HG02623 (cell line): Measurements from ENCODE around the gene FAM47E.
"Not testable (repeated sequence)": the region's sequence is repeated elsewhere in the genome, so short reads cannot be mapped to it uniquely, and the experiment has no call there.

Experiments
- ATAC-seq: cut with Tn5 transposase; IDR thresholded peaks from one replicate; pipeline ENCODE4 v1.9.1; 2021; ENCODE audit warnings: moderate library complexity; ENCODE audit not compliant: unreplicated experiment

FAM47E gene

DNA sequence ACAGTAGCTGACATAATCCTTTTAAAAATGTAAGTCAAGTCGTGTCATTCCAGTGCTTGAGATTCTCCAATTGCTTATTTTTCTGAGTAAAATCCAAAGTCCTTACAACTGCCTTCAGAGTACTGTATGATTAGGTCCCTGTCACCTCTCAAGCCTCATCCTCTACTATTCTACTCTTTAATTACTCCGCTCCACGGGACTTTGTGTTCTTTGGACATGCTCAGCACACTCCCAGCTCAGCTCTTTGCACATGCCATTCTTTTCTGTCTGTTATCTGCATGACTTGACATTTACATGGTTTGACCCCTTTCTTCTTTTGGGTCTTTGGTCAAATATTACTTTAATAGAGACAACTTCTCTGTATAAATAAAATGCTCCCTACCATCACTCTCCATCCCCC, 15.1 kb downstream of the FAM47E start:
- no peak for ATAC-seq

DNA sequence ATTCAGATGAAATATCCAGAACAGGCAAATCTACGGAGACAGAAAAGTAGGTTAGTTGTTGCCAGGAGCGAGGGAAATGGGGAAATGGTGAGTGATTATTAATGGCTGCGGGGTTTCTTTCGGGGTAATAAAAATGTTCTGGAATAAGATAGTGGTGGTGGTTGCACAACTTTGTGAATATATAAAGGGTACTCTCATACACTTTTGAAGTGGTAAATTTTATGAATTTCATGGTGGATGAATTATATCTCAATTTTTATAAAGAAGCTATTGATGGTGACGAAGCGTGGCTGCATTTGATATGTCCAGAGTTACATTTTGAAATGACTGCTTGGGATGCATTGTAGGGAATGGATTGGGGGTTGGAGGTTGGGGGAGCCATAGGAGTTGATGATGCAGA, 16.3 kb downstream of the FAM47E start:
- no peak for ATAC-seq

DNA sequence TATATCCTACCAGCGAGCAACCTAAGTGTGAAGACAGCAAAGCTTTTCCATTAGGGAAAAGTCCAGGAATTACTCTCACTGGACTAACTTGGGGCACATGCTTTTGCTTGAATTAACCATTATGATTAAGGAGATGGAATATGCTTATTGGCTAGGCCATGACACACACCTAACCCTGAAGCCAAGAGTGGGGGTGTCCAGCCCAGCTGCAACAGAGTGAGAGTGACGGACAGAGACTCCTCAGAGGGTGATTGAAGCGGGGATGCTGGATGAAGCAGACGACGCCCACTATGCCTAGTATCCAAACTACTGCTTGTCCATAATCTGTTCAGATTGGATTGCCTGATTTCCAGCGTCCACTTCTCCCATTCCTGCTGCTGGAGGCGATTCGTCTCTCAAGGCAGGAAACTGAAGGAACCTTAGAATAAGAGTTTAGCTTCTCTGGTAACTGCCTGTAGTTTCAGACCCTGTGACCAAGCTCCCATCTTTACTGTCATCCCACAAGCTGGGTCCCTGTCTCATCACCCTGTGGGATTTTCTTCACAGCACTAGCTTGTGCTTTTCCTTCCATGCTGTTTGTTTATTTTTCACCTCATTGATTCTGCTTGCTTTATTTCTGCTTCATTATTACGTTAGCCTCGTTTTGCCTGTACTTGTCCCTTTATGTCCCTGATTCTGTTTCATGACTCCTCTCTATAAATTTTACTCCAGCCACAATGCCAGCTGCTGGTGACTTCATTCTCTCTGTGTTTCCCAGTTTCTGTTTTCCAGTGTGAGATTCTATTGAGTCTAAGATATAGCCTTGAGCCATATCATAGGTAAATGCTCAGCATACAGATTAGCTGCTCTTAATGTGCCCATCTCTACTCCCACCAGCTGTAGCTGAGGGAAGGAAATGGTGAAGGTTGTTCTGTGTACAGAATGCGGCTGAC, 19.0 kb downstream of the FAM47E start:
- ATAC-seq = no peak

DNA sequence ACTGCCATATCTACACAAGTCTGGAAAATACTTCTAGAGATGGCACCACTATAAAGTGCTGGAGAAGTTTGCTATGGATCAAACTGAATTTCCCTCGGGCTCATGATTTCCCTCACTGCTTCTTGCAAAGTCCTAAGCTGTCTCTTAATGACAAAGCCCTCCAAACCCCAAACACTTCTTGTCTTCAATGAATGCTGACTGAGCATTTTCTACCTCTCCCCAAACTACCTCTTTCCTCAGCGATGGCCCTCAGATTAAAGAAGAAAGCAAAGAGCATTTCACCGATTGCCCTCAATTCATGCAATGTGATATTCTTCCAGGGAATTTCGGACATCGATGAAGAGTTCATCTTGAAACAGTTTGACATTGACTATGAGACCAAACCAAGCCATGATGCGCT, 19.7 kb downstream of the FAM47E start:
- ATAC-seq = no peak

DNA sequence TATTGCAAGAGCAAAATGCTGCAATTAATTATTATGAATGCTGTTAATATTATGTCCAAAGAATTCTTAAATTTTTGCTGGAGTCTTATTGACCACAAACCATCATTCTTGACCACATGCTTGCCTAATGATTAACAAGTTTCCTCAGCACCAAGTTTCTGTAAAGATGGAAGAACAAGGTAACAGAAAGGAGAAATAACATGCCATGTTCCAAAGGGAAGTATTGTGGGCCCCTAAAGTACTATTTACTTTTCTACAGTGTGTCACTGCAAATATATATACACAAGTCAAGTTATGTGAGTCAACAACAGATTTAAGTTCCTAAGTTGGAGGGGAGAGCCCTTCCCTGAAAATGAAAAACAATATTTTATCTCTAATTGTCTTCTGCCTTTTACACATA, 20.6 kb downstream of the FAM47E start:
- ATAC-seq = no peak

DNA sequence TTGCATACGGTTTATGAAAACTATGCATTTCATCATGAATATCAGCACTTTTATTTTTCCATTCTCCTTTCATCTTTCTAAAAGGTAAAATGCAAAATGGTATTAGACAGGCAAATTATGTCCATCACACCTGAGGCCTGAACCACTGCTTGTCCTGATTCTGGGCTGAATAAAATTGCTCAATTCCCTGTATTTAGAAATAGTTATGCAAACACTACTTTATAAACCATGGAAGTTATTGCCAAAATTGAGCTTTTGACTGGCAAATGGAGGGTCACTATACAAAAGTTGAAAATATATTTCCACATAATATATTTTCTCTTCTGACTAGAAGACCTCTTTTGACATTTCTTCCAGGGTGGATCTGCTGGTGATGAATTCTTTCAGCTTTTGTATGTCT, 21.1 kb downstream of the FAM47E start:
- no peak for ATAC-seq

DNA sequence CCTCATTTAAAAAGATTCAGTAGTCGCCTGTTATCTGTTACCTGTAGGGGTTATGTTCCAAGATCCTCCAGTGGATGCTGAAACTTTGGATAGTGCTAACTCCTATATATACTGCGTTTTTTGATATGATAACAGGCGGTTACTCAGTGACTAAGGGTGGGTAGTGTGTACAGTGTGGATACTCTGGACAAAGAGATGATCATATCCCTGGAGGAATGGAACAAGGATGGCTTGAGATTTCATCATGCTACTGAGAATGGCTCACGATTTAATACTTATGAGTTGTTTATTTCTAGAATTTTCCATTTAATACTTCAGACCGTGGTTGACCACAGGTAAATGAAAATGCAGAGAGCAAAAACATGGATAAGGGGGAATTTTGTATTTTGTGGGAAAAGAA, 21.5 kb downstream of the FAM47E start:
- no peak for ATAC-seq

DNA sequence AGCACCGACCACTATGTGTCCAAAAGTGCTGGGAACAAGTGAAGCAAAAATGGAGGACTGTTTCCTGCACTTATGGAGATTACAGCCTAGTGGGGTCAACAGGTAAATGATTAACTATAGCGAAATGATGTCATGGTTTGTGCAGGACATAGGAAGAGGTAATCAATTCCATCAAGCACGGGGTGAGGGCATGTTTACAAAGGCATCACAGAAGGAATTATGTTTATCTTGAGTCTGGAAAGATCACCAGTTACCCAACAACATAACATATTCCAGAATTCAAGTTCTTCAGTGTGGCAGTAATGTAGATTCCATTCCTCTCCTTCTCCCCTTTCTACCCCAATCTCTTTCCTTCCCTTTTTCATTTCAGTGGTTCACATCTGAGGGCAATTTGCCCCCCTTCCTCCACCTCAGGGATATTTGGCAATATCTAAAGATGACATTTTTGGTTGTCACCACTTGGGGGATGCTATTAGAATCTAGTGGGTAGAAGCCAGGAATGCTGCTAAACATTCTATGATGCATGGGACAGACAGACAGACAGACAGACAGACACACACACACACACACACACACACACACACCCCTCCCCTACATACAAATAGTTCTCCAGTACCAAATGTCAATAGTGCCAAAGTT, 24.1 kb downstream of the FAM47E start:
- ATAC-seq = no peak

DNA sequence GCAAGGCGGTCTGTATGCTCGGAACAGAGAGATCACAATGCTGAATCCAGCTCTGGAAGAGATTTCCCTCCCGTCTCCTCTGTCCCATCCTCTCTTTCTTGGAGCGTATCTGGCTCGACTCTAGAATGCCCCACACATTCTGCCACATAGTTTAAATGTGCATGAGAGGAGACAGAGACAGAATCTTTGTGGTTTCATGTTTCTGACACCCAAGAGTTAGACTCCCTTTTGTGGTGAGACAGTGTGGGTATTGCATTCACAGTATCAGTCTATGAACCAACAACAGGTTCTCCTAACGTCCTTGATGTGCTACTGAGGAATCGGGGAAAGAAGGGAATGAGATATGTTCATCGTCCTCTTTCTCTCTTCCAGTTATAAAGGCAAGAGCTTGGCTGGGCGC, 25.3 kb downstream of the FAM47E start:
- no peak for ATAC-seq

DNA sequence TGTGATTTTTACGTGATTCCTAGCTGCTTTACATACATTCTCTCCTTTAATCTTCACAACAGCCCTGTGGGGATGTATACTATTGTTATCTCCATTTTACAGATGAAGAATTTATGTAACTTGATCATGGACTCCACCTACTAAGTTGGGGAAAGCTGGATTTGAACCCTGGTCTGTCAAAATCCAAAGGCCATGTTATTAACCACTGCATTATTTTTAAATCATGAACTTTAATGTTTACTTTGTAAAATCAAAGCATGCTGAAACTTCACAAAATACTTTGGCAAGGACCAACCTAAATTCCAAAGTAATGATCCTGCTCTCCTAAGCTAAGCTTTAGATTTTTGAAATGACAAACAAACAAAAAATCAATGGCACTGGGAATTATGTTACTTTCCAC, 26.1 kb downstream of the FAM47E start:
- ATAC-seq = no peak

DNA sequence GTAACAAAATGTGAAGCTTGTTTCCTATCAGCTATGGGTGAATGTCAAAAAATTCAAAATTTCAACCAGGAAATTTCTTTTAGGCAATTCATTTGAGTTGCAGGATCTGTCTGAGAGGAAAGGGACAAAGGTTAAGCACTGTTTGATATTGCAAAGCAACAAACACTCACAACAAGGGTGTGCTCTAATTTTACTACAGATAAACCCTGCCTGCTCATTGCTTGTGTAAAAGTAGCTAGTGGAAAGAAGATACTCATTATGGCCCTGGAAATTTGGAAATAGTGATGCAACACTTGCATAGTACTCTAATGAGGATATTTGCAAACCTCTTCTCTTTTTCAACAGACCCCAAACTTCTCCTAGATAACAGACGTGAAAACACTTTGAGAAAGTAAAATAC, 27.1 kb downstream of the FAM47E start:
- no peak for ATAC-seq

DNA sequence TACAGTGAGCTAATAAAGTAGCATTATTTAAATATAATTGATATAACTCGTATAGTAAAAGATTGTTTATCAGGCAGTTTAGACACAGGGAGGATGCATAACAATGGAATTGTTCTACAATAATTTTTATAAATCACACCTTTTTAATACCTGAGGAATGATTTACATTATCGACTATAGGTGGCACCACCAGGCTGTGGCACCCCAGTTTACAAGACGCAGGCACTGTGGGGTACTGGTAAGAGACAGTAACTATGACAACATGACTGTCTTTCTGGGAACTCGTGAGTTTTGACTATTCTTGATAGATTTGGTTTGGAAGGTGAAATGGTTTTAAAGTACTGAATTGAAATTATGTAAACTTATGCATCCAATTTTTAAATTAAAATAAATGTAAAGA, 27.9 kb downstream of the FAM47E start:
- ATAC-seq = no peak

DNA sequence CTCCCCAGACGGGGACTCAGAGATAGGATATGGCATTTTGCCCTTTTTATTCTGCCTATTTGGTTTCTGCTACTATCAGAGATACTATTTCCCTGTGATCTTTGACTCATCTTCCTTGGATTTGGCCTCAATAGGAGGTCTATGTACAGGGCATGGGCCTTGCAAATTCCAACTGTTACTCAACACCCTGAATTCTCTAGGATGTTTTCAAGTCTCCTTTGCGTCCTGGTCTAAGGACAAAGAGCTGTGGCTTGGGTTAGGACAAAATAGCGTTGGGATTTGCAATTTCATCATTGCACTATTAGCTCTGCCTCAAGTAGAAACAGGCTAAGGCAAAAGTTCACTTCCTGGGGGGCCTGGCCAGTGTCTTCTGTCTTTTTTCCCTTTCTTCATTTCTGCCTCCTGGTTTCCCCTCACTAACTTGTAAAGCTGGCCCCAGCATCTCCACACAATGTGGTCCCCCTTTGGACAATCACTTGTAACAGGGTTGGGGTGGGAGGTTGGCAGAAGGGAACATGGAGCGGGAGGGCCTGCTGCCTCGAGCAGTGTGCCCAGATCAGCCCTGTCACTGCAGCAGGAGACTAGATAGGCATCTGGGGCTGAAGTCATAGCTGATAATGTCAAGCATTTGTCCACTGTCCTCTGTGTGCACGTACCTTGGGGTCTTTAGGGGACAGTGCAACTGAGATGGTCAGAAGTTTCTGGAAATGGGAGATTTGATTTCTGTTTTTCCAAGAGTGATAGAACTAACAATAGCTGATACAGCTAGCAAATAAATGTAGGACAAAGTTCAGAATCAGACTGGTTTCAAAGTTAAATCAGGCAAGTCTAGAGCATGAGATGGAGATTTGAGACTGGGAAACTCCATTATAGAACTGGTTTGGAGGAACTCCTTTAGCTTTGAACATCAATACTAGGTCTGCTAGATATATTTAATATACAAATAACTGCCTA, 29.2 kb downstream of the FAM47E start:
- ATAC-seq = no peak

DNA sequence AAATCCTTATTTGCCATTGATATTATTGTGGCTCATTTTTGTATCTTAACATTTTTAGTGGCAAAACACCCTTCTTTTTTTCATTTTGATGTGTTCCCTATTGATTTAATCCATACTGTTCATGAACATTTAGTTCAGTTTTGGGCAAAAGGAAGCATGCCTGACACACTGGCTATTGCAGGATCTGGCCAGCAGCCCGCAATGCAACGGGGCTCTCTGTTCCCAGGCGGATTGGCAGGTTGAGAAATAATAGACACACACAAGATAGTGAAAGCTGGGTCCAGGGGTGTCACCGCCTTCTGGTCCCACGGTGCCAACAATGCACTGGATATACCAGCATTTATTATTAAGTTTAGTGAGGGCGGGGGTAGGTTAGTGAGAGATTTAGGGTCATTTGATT, 30.1 kb downstream of the FAM47E start:
- not testable (repeated sequence) for ATAC-seq

DNA sequence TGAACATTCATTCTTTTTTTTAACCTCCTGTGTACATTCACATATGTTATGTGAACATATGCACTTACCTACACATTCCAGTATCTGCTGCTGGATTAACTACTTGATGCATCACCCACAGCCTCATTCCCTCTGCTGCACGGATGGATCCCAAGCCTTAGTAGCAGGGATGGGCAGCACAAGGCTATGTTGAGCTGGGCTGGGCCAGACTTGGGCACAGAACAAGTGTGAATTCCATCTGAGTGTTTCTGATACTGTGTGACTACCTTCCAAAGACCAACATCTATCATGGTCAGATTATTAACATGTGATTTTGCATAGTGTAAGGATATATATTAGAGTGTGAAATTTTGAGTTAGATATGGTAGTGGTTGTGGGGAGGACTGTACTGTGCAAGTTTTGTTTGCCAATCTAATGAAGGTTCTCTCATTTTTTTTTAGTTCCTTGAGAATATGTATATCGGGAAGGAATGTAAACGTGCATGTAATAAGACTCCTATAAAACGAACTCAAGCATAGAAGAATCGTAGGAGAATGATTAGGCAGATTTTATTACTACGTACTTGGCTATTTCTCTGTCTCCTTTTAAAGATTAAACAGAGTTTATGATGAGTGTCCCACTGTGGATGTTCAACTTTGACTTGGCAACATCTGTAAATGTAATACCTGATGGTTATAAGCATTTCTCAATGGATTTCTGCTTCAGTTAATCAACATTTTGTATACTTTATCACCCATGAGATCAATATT, 31.6 kb downstream of the FAM47E start:
- no peak for ATAC-seq

DNA sequence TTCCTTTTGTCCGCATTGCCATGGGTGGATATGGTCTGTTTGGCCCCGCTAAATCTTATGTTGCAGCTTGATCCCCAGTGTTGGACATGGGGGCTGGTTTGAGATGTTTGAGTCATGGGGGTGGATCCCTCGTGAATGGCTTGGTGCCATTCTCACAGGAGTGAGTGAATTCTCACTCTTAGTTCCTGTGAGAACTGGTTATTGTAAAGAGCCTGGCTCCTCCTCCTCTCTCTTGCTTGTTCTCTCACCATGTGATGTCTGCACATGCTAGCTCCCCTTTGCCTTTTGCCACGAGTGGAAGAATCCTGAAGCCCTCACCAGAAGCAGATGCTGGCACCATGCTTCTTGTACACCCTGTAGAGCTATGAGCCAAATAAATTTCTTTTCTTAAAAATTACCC, 32.4 kb downstream of the FAM47E start:
- no peak for ATAC-seq

DNA sequence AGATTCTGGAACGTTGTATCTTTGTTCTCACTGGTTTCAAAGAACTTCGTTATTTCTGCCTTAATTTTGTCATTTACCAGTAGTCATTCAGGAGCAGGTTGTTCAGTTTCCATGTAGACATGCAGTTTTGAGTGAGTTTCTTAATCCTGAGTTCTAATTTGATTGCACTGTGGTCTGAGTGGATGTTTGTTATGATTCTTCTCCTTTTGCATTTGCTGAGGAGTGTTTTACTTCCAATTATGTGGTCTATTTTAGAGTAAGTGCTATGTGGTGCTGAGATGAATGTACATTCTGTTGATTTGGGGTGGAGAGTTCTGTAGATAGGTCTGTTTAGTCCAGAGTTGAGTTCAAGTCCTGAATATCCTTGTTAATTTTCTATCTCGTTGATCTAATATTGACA, 36.3 kb downstream of the FAM47E start:
- ATAC-seq = not testable (repeated sequence)

DNA sequence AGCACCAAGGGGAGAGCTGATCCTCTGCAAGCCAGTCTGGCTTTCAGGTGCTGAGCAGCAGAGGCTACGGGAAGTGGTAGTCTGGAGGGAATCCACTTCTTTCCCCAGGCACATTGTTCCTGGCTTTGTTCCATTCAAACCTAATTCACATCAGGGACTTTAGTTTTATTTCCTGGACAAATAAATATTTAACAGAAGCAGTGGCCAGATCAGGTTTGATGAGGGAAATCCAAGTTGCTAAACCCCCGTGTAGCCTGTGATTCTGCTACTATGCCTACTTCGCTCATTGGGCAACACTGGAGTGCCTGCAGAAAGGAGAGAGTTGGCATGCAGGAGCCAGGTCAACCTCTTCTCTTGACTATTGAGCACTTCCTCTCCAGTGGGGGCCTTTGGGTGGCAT, 41.2 kb downstream of the FAM47E start:
- ATAC-seq = no peak

DNA sequence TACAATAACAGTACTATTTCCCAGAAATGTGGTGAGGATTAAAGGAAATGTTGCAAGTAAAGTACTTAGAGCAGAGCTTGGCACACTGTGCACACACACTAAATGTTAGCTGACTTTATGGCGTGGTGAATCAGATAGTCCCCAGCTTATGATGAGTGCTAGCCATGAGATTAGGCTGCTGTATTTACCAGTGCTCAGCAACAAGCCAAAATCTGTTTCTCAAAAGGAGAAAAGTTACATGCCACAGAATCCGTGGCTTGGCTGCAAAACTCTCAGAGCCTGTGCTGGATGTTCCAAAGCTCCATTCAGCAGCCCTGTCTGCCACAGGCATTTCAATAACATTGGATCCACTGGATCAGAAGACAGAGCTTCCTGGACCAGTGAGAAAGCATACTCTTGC, 42.3 kb downstream of the FAM47E start:
- no peak for ATAC-seq

DNA sequence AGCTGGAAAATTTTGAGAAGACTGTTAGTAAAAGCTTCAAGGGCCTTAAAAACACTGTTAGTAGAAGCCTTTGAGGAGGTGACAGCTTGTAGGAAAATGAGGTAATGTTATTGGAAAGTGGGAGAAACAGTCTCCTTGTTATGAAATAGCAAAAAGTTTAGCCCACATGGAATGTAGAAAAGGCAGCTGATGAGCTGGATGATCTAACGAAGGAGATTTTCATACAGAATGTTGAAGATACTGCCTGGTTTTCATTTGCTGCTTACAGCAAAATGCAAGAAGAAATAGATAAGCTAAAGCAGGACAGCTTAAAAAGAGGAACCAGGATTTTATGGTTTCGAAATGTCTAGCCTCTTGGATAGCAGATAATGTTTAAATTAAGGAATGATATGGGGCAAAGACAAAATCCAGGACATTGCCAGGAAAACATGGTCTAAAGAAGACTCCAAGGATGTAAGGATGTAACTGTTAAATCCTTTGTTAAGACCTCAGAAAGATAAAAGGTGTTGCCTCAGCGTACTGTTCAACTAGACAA, 44.8 kb downstream of the FAM47E start:
- no peak for ATAC-seq
